GM18517 (cell line): ENCODE results near the gene CD14.
A peak's percentile ranks its signal among the peaks of the same experiment; 100 is the strongest.
"Not testable (repeated sequence)": the region's sequence is repeated elsewhere in the genome, so short reads cannot be mapped to it uniquely, and the experiment has no call there.

ENCODE experiments used
- ATAC-seq: cut with Tn5 transposase; IDR thresholded peaks from one replicate; pipeline ENCODE4 v1.9.1; 2021; ENCODE audit warnings: mild to moderate bottlenecking, moderate library complexity; ENCODE audit not compliant: unreplicated experiment

CD14 gene

DNA sequence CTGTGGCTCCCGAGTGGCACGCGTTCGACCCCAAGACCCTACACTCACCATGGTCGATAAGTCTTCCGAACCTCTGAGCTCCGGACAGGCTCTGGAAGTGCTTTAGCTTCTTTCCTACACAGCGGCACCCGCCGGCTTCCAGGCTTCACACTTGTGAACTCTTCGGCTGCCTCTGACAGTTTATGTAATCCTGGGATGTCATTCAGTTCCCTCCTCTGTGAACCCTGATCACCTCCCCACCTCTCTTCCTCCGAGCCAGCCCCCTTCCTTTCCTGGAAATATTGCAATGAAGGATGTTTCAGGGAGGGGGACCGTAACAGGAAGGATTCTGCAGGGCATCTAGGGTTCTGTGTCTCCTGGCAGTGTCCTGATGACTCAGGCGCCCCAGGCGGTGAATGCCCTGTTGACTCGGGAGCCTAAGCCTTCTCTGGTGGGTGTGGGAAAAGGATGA lies at the start of gene CD14:
CD14 (minus strand) TSS at position 155 of the 451 bp plus-strand sequence; CDS start at position 51, 104 bp downstream.
- no peak for ATAC-seq

DNA sequence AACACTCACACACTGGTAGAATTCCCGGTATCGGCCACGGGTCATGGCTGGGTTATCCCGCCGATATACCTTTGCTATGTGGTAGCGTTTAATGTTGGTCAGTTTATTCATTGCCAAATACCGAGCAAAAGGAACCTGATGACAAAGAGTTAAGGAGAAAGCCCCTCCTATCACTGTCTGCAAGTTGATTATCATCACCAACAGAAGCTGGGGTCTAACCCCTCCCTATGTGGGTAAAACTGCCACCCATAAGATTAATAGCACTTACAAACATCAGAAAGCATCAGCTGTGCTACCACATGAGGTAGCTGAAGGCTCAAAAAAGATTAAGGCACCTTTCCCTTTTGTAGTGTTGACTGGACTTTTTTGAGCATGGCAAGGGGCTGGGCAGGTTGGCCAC lies 46.0 kb upstream of the CD14 start:
- no peak for ATAC-seq

DNA sequence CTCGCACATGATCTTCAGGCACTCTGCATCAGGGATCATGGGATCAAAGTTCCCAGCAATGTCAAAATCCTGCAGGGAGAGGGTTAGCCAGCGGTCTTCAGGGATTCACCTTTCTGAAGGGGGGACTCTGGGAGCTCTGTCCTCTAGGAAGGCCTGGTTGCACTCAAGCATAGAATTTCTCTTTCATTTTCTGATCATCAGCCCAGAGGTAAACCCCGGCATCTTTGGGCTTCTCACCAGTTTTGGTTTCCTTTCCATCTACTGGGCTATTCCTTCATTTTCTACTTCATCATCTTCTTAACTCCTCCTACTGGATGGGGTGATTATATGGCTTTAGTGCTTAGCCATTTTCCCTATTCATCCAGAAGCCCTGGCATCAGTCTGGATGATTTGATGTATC lies 45.0 kb upstream of the CD14 start:
- peak; percentile 61 for ATAC-seq

DNA sequence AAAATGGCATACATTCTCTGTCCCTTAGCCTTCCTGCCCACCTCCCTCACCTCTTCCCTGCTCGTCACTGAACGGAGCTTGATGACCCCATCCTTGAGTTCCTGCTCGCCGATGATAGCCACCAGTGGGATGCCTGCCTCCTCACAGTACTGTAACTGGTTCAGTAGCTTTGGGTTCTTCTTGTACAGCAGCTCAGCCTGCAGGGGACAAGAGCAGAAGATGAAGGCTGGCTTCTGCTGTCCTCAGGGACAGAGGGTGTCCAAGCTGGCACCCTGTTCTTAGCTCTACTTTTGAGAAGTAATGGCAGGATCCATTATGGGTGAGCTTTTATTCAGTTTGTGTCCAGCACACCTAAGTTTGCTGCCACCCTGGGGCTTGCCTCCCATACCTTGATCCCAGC lies 41.7 kb upstream of the CD14 start:
- ATAC-seq = no peak

DNA sequence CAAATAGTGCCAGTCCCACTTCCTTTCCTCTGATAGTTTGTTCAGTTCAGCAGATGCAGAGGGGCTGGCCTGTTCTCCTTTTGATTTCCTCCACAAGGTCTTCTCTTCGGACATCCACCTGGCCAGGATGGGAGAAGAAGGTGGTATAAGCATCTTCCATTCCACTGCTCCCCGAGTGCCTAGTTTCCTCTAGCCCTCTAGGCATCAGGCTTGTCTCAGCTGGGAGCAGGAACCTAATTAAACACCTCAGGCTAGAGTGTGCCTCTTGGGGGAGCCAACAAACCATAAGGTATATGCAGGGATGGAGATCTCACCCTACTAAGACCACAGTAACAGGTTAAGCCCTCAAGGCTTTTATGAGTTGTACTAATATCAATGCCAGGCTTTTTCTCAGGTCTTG lies 41.2 kb upstream of the CD14 start:
- ATAC-seq = no peak

DNA sequence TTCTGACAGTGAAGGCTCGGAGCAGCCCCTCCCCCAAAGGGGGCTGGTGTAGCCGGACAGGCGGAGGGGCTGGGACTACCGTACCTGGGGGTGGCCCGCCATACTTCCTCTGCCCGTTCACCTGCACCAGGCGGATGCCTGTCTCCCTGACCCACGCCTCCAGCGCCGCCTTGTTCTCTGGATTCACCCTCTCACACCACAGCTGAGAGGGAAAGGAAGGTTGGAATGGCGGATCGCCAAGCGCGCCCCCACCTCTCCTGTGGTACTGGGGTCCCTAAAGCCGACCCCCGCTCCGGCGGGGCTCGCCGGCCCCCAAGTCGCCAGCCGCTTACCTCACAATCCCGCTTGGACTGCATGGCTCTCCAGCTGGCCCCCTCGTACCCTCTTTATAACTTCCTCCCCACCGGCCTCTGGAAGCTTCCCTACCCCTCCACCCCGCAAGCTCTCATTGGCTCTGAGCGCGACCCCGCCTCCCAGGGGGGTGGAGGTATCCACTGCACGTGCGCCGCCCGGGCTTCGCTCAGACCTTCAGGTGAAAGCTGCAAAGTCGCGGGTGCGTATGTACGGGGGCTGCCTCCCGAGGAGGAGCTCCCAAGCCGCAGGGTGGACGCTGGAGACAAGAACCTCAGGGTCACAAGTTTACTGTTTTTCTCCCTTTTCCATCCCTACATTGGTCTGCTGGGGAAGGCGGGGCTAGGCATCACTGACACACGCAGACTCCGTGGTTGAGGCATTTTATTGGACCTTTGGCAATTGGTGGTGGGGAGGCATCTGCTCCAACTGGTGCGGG lies 40.4 kb upstream of the CD14 start, which contains the start of gene DND1:
DND1 (minus strand) TSS at position 390 of the 790 bp plus-strand sequence; CDS start at position 356, 34 bp downstream.
- no peak for ATAC-seq

DNA sequence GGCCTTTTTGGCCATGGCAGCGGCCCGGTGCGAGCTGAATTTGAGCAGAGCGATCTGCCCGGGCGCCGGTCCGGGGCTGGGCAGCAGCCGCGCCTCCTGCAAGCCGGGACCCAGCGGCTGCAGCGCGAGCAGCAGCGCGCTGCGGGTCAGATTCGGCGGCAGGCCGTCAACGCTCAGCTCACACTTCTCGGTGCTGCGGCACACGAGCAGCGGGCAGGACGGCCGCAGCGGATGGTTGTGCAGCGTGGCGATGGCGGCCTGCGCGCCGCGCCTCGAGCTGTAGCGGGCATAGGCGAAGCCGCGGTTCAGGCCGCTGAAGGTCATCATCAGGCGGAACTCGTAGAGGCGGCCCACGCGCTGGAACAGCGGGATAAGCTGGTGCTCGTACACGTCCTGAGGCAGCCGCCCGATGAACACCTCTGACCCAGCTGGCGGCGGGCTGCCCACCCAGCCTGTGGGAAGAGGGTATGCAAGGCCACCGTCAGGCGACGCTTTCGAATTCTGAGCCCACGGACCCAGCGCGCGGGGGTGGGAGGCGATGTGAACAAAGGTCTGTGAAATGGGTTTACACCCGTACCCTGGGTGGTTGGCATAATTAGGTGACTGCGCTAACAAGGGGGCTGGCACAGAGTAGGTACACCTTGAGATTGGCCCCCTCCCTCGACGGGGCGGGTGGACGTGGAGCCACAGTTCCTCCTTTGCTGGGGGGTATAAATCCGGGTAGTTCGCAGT lies 39.6 kb upstream of the CD14 start:
- no peak for ATAC-seq

DNA sequence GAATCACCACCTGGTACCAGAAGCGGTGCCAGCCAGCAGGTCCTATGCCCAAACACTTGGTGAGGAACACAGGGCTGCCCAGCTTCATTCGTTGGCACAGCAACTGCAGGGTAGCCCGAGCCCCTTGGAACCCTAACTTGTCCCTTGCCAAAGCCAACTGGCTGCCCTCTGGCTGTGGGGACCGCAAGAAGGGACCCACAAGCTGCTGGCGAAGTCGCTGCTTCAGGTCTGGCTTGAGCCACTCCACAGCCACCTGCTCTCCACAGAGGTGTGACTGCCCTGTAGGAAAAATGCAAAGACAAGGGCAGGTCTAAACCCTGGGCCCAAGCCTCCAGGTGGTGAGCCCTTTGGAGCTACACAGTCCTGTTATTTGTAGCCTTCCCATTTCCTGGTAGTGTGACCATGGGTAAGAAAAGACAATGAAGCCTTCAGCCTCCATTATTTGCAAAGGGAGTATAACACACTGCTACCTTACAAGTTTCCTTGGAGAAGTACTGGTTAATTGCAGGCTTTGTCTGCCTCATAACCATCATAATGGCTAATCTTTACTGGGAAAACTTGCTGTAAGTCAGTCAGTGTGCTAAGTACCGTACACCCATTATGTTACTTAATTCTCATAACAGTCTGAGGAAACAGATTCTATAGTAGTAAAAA lies 38.6 kb upstream of the CD14 start:
- no peak for ATAC-seq

DNA sequence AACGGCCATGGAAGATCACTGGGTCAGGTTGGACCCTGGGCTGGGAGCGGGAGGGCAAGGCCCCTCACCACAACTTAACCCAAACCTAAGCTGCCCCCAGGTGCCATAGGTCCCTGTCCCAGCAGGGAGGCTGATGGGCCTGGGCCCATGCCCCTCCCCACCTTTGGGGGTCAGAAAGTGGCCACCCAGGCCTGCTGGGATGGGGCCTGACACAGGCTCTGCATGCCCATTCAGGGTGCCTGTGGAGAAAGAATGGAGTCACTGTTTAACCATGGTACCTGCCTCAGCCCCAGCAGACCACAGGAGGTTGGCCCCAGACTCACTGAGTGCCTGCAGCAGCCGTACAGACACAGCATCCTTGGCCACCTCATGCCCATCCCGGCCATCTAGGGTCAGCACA lies 38.1 kb upstream of the CD14 start:
- ATAC-seq = not testable (repeated sequence)

DNA sequence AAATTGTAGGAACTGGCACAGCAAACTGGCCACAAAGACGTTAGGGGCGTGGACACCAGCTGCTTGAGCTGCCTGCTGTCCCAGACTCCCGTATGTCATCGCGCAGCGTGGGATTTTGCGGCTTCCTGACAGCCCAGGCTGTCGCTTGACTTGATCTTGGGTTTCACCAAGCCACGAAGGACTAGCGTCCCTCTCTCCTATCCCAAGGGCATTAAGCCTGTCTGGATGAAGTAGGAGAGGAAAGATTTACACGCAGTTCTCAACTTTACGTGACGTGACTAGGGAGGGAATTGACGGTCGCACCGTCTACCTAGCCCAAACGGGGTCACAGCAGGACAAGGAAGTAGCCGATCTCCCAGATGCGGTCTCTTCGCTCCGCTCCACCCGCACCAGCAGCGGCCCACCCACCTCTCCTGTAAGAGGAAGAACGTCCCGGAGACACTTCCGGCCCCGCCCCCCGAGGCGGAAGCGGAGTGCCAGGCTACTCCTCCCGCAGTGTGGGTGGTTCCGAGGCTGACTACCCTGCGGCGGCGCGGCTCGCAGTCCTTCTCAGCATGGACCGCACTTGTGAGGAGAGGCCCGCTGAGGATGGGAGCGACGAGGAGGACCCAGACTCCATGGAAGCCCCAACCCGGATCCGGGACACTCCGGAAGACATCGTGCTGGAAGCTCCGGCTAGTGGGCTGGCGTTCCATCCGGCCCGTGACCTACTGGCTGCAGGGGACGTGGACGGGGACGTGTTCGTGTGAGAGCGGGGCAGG lies 31.6 kb upstream of the CD14 start, which contains the start of gene WDR55:
WDR55 (plus strand) TSS at position 546 of the 761 bp plus-strand sequence; CDS start at position 555, 9 bp downstream.
- ATAC-seq = peak; percentile 96

DNA sequence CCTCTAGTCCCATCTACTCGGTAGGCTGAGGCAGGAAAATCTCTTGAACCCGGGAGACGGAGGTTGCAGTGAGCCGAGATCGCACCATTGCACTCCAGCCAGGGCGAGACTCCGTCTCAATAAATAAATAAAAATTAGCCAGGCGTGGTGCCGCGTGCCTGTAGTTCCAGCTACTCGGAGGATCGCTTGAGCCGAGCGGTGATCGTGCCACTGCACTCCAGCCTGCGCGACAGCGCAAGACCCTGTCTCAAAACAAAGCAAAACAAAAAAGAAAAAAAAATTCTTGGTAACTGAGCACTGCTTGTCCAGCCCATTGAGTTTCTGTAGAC lies 31.0 kb upstream of the CD14 start:
- ATAC-seq = no peak

DNA sequence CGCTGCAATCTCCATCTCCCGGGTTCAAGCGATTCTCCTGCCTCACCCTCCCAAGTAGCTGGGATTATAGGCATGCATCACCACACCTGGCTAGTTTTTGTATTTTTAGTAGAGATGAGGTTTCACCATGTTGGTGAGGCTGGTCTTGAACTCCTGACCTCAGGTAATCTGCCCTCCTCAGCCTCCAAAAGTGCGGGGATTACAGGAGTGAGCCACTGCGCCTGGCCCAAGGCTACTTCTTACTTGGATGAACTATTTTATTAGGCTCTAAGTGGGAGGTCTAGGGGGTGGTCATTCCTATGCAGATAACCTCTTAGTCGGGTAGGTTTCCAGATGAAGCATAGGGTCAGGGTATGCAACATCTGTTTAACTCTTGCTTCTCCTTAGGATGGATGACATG lies 27.4 kb upstream of the CD14 start:
- ATAC-seq = not testable (repeated sequence)

DNA sequence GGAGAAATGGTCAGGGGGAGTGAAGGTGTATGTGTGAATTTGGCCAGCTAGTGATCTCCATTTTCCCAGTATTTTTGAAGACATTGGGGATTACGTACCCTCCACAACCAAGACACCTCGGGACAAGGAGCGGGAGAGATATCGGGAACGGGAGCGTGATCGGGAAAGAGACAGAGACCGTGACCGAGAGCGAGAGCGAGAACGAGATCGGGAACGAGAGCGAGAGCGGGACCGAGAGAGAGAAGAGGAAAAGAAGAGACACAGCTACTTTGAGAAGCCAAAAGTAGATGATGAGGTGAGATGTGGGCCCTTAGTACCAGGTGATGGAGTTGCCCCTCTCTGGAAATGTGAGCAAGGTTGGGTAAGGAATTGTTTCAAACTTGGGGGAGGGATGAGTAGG lies 25.9 kb upstream of the CD14 start:
- no peak for ATAC-seq

DNA sequence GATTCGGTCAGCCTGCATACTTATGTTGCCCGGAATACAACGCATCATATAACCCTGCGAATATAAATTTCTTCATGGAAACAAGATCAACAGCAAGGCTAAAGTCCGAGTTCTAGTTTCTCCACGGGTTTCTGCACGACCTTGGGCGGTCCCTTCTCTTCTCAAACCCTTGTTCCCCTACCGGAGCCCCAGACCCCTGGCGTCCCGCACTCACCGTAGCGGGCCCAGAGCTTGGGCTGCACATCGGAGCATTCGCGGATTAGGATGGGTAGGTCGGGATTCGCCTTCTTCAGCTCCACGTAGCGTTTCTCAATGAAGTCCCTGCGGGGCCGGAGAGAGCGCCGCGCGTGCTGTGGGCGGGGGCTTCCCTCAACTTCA lies 14.1 kb upstream of the CD14 start:
- peak; percentile 37 for ATAC-seq

DNA sequence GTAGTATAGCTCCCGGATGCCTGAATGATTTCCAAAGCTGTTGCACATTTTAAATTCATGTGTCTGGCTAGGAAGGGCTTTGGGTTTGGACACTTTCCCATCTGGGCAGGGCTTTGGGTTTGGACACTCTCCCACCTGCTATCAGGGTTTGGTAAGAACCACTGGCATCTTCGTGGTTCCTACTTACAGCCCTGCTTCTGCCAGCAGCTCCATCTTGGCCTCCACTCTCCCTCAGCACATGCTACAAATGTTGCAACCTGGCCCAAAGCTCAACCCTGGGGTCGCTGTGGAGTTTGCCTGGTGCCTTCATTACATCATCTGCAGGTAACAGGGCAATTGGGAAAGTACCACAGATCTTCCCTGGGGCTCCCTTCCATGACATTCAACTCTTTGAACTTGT lies 9.7 kb upstream of the CD14 start:
- ATAC-seq = no peak

DNA sequence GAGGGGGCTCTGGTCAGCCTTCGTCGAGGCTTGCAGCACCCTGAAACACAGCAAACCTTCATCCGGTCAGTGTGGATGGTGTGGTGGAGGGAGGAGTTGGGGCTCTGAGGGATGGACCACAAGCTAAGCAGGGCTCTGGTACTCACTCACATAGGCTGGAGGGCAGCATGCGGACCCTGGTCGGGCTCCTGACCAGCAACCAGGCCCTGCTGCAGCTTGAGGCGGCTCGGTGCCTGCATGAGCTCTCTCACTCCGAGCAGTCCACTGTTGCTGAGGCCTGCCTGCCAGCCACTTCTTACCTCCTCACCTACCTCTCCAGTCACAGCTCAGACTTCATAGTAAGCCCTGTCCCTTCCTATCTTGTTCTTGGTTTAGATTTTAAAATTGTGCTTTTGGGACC lies 8.7 kb upstream of the CD14 start:
- no peak for ATAC-seq

DNA sequence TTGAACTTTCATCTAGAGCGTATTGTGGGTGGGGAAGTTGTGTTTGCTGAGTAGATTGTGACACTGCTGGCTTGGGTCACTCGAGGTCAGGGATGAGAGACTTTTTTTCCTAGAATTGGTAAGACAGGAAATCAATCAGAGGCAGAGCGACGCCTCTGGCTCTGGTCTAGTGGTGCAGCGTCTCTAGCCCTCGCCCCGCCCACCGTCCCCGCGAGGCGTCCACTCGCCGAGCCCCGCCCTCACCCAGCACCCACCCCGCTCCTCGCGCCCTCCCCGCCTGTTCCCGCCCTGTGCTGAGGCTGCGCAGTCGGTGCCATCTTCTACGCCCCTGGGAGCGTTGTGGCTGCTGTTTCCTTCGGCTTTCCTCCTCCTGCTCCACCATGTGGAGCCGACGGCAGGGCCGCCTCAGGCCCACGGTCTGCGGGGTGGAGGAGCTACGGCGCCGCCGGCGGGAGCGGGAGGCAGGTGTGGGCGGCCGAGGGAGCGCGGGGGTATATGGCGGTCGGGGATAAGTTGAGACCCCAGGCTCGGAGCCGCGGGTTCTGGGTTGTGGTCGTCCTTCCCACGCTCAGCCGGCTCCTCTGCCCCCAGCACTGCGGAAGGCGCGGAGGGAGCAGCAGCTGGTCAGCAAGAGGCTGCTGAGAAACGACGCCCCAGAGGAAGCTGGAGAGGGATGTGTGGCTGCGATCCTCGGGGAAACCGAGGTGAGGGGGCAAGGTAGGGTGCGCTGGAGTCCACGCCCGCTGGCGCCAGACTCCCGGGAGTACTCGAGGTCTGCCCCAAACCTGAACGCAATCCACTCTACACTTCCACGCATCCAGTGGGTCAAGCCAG lies 6.4 kb upstream of the CD14 start, which contains the start of gene TMCO6:
TMCO6 (plus strand) TSS at position 304 of the 834 bp plus-strand sequence; CDS start at position 381, 77 bp downstream.
- peak; percentile 75 for ATAC-seq

DNA sequence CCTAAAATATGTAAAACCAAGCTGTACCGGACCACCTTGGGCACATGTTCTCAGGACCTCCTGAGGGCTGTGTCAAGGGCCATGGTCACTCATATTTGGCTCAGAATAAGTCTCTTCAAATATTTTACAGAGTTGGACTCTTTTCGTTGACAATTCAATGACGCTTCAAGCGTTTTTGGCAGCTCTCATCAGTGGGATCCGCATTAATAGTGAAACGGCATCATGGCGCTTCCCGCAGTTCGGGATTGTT lies 5.8 kb upstream of the CD14 start:
- ATAC-seq = not testable (repeated sequence)

DNA sequence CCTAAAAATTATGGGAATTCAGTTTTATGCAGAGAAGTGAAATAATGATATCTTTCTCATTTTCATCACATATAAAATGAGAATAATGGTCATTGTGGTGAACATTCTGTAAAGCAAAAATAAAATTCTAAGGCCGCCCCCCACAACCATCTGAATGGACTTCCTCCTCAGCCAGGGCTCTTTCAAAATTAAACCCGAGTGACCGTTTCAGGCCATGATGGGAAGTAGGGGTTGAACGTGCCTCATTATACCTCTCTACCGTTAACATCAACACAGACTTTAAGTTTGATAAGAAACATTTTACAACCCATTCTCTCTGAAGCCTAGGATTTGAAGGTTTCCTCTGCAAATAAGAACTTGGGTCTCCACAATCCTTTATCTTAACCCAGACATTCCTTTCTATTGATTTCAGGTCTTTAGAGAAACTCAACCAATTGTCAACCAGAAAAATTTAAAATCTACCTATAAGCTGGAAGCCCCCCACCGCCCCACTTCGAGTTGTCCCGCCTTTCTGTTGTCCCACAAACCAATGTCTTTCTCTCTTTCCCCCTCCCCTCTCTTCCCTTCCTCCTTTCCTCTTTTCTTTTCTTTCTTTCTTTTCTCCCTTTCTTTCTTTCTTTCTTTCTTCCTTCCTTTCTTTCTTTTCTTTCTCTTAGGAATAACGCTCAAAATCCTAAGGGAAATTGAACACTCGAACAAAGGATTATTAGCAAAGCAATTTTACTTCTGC lies 4.6 kb upstream of the CD14 start:
- ATAC-seq = no peak
